RPMI7951 (cell line): ENCODE measurements around the gene GAMT. TPM values are rescaled to one million over a fixed set of nuclear protein-coding genes. Genes with fewer than 3 reads are reported as not detected.

Source experiments
- total RNA-seq: library from RNA; depleted of rRNA; stranded (reverse); fragments of >200 nt; shearing (Covaris generic); gene quantifications from 2 replicates; pipeline ENCODE4 v1.2.3, GENCODE V29; 2014; rRNA removed

The GAMT gene
- total RNA-seq, 1 experiment from 2014 or later: 15.3 TPM

Other genes with a start within 250 kb of the GAMT start
- gene SBNO2, start 227.3 kb downstream of the GAMT start, total RNA-seq: 12.1 and 16.3 TPM in 2 replicates
- 19.8 and 34.9 TPM in 2 replicates for gene STK11, start 195.8 kb downstream of the GAMT start, total RNA-seq
- 0.48 and 0.88 TPM in 2 replicates for gene CBARP, start 163.5 kb downstream of the GAMT start, total RNA-seq
- 41.8 and 78.0 TPM in 2 replicates for gene ATP5F1D, start 159.8 kb downstream of the GAMT start, total RNA-seq
- 3.2 and 4.1 TPM in 2 replicates for gene MIDN, start 153.0 kb downstream of the GAMT start, total RNA-seq
- 44.2 and 66.8 TPM in 2 replicates for gene CIRBP, start 132.2 kb downstream of the GAMT start, total RNA-seq
- 57.6 and 92.0 TPM in 2 replicates for gene FAM174C, start 126.0 kb downstream of the GAMT start, total RNA-seq
- gene EFNA2, start 115.7 kb downstream of the GAMT start, total RNA-seq: not detected in 2 replicates
- 99.1 and 139 TPM in 2 replicates for gene NDUFS7, start 17.6 kb downstream of the GAMT start, total RNA-seq
- gene DAZAP1, start 6.0 kb upstream of the GAMT start, total RNA-seq: 43.9 and 88.3 TPM in 2 replicates
- gene RPS15, start 36.9 kb upstream of the GAMT start, total RNA-seq: 1,276 and 1,680 TPM in 2 replicates
- not detected in 2 replicates for gene APC2, start 48.6 kb upstream of the GAMT start, total RNA-seq
- gene C19orf25, start 77.7 kb upstream of the GAMT start, total RNA-seq: 25.2 and 27.1 TPM in 2 replicates
- gene PCSK4, start 88.8 kb upstream of the GAMT start, total RNA-seq: 0.39 and 5.5 TPM in 2 replicates
- 3.3 and 4.2 TPM in 2 replicates for gene REEP6, start 89.6 kb upstream of the GAMT start, total RNA-seq
- gene ADAMTSL5, start 111.5 kb upstream of the GAMT start, total RNA-seq: 1.6 and 3.8 TPM in 2 replicates
- gene PLK5, start 122.5 kb upstream of the GAMT start, total RNA-seq: not detected in 2 replicates
- 8.4 and 18.9 TPM in 2 replicates for gene MEX3D, start 166.8 kb upstream of the GAMT start, total RNA-seq
- gene MBD3, start 191.3 kb upstream of the GAMT start, total RNA-seq: 55.2 and 63.2 TPM in 2 replicates
- gene UQCR11, start 203.9 kb upstream of the GAMT start, total RNA-seq: 124 and 144 TPM in 2 replicates